ENCODE results near the gene SGF29. TPM values are rescaled to one million over a fixed set of nuclear protein-coding genes. Genes with fewer than 3 reads are reported as not detected.
A peak's percentile ranks its signal among the peaks of the same experiment; 100 is the strongest.
"Not testable (repeated sequence)": the region's sequence is repeated elsewhere in the genome, so short reads cannot be mapped to it uniquely, and the experiment has no call there.

Gene SGF29
- total RNA-seq, 2 donors from 2014 or later, result 14.7 to 18.5 TPM

DNA sequence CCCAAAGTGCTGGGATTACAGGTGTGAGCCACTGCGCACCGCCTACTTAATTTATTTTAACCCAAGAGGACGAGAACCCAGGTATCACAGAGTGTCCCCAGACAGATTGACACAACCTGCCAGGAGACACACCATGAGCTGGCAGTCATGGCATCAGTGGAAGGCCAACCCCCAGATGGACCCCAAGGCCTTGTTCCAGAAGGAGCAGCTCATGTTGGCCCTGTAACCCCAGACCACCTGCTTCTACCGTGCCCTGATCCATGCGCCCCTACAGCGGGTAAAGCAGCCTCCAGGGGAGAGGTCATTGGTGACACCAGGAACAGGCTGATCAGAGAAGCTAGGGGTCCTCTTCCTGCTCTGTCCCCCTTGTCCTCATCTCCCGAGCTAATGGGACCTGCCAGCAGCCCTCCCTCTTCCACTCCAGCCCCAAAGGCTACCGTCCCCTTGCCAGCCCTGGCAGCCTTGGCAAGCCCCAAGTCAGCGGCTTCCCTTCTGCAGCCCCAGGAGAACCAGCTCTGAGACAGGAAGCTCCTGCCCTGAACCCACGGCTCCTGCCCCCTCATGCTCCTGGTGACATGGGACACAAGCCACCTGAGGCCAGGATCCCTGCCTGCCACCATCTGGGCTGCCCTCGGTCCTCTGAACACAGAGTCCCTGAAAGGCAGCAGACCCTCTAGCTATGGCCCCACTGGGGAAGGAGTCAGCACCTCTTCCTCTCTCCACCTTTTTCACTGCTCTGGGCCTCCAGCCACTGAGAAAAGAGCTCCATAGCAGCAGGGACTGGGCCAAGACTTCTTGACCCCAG, 49.9 kb downstream of the SGF29 start:
- Mint-ChIP-seq H3K4me1 (no peaks in the 10 kb centered on the region), H3K27ac (peak overlapping the region; percentile 13)

DNA sequence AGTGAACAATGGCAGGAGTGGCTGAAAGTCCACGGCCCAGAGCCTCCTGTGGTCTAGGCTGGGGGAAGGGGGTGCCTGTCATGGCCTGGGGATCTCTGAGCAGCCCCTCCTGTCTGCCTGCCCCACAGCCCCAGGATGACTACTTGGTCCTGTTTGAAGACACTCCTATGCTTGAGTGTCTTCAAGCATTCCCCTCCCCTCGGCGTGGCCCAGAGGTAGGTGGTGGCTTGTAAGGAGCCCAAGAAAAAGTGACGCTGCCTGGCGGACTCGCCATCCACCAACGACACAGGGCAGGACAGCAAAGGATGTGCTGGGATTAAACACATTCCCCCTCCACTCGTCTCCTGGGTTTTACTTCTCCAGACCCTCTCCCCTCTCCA, 50.5 kb downstream of the SGF29 start:
- no peaks in the 10 kb centered on the region for H3K36me3 Mint-ChIP-seq (ENCODE audit: low read depth)

More for the DNA sequence above, 49.9 kb downstream of the SGF29 start:
- H3K36me3 Mint-ChIP-seq (ENCODE audit: low read depth), result no peaks in the 10 kb centered on the region
- no peak for ATAC-seq (replicated peaks)
- H3K27me3 Mint-ChIP-seq, result no peaks in the 10 kb centered on the region
- H3K4me3 Mint-ChIP-seq, result no peak overlapping the region
- H3K9me3 Mint-ChIP-seq, result no peaks in the 10 kb centered on the region

DNA sequence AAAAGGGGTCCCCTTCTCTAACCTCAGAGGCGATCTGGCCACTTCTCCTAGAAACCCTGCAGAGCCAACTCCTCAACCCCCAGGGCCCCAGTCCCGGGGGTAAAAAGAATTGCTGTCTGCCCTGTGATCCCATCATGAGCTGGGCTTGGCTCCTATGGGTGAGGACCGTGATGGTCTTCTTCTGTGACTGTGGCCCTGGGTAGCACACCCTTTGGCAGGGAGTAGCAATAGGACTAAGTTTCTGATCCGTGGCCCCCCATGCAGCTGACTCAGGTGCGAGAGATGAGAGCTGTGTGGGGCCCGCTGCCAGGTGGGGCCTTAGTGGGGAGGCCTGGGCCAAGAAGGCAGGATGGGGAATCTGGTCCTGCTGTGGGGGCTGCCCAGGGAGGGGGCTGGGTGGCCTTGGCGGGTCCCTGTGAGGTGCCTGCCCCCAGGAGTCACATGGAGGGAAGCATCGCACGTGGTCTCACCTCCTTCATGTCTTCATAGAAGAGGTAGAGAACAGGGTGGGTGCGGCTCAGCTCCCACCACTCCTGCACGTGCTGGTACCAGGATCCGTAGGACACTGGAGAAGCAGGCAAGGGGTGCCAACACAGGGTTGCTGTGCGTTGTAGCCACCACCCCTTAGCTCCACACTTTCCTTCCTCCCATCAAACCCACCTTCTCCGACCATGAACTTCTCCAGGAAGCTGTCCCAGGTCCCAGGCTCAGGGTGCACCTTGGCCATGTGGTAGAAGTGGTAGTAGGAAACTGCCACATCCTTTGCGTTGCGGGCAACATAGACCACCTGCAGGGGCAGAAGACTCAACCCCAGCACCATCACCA, 52.8 kb downstream of the SGF29 start:
- ATAC-seq (replicated peaks), result no peak
- H3K4me1 Mint-ChIP-seq, result peaks cover 9% of the 10 kb centered on the region
- H3K9me3 Mint-ChIP-seq, result no peaks in the 10 kb centered on the region
- H3K4me3 Mint-ChIP-seq, result no peak overlapping the region
- H3K27me3 Mint-ChIP-seq, result no peaks in the 10 kb centered on the region
- peak overlapping the region; percentile 28 for H3K27ac Mint-ChIP-seq
- H3K36me3 Mint-ChIP-seq (ENCODE audit: low read depth), result no peaks in the 10 kb centered on the region

More for the DNA sequence above, 50.5 kb downstream of the SGF29 start:
- no peak overlapping the region for H3K4me3 Mint-ChIP-seq
- H3K27me3 Mint-ChIP-seq, result no peaks in the 10 kb centered on the region
- H3K27ac Mint-ChIP-seq, result peak overlapping the region; percentile 13
- no peak for ATAC-seq (replicated peaks)
- H3K4me1 Mint-ChIP-seq, result no peaks in the 10 kb centered on the region
- H3K9me3 Mint-ChIP-seq, result no peaks in the 10 kb centered on the region

DNA sequence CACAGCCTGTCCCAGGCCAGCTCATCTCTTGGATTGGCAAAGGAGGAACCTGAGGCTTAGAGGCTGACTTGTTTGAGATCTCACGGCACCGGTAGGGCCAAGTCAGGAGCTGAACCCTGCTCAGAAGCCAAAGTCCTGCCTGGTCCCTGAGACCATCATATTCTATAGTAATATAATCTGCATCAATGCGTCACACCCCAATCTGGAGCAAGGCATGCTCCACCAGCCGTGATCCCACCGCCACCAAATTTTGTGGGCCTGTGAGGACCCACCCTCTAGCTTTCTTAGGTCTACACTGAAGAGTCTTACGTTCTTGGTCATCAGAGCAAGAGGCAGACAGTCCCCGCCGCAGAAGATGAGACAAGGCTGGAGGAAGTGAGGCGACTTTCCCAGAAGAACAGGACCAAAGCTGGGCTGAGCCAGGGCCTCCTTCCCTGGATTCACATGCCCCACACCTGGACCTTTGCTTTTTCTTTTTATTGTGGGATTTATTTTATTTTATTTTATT, 53.5 kb downstream of the SGF29 start:
- peaks cover 9% of the 10 kb centered on the region for H3K4me1 Mint-ChIP-seq
- ATAC-seq (replicated peaks), result no peak
- H3K9me3 Mint-ChIP-seq, result no peaks in the 10 kb centered on the region
- peak overlapping the region; percentile 28 for H3K27ac Mint-ChIP-seq
- no peaks in the 10 kb centered on the region for H3K36me3 Mint-ChIP-seq (ENCODE audit: low read depth)
- no peak overlapping the region for H3K4me3 Mint-ChIP-seq
- no peaks in the 10 kb centered on the region for H3K27me3 Mint-ChIP-seq

DNA sequence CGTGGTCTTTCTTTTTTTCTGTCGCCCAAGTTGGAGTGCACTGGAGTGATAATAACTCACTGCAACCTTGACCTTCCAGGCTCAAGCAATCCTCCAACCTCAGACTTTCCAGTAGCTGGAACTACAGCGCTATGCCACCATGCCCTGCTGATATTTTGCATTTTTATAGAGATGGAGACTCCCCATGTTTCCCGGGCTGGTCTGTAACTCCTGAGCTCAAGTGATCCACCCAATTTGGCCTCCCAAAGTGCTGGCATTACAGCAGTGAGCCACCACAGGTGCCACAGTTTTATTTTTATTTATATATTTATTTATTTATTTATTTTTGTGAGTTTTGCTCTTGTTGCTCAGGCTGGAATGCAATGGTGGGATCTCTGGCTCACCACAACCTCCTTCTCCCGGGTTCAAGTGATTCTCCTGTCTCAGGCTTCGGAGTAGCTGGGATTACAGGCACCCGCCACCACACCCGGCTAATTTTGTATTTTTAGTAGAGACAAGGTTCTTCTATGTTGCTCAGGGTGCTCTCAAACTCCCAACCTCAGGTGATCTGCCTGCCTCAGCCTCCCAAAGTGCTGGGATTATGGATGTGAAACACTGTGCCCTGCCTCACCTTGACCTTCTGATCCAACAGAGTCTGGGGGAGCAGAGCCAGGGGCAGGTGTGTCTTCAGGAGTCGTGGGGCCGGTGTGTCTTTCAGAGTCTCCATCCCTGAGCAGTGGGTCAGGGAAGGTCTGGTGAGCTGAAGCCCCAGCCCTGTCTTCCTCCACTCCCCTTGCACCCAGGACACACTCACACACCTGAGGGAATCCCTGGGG, 54.2 kb downstream of the SGF29 start:
- not testable (repeated sequence) for ATAC-seq (replicated peaks); H3K27me3 Mint-ChIP-seq; H3K4me1 Mint-ChIP-seq; H3K9me3 Mint-ChIP-seq; H3K36me3 Mint-ChIP-seq (ENCODE audit: low read depth); H3K4me3 Mint-ChIP-seq
- peak overlapping the region; percentile 43 for H3K27ac Mint-ChIP-seq

DNA sequence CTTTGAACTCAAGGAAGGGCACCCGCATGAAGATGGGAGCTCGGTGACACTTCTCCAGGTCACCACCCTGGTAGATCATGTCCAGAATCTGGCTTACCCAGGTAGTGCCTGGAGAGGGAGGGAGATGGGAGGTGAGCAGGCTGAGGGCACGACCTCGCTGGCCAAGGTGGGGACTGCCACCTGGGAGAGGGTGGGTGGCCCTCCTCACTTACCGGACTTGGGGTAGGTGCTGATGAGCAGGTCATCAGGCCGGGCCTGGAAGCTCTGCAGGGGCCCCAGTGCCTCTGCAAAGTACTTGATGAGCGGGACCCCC, 54.7 kb downstream of the SGF29 start:
- not testable (repeated sequence) for H3K27me3 Mint-ChIP-seq; H3K36me3 Mint-ChIP-seq (ENCODE audit: low read depth); H3K9me3 Mint-ChIP-seq; ATAC-seq (replicated peaks); H3K4me1 Mint-ChIP-seq; H3K4me3 Mint-ChIP-seq
- H3K27ac Mint-ChIP-seq, result peak overlapping the region; percentile 43

DNA sequence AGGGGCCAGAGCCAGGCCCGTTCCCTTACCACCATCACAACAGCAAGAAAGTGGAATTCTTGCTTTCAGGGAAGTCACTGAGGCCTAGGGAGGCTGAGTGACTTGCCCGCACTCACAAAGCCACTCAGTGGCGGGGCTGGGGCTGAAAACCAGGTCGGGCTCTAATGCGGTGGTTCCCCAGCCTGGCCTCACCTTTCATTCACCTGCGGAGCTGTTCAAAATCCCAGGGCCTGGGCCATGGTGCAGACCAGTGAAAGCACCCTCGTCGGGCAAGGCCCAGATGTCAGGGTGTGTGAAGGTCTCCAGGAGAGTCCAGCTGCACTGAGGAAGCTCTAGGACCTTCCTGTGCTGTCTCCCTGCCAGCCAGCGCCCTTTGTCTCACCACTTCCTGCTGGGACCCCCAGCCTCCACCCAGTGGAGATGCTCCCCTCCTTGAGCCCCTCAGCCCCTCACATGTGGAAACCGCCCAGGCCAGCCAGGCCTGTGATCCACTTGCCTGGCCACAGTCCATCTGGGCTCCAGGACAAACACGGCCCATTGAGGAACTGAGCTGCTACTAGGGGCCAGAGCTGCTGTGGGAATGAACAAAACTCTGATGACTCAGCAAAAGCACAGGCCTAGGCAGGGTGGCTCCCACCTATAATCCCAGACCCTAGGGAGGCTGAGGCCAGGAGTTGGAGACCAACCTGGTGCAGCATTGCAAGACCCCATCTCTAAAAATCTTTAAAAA, 55.3 kb downstream of the SGF29 start:
- not testable (repeated sequence) for H3K9me3 Mint-ChIP-seq; ATAC-seq (replicated peaks); H3K4me1 Mint-ChIP-seq; H3K27me3 Mint-ChIP-seq; H3K36me3 Mint-ChIP-seq (ENCODE audit: low read depth); H3K27ac Mint-ChIP-seq; H3K4me3 Mint-ChIP-seq

DNA sequence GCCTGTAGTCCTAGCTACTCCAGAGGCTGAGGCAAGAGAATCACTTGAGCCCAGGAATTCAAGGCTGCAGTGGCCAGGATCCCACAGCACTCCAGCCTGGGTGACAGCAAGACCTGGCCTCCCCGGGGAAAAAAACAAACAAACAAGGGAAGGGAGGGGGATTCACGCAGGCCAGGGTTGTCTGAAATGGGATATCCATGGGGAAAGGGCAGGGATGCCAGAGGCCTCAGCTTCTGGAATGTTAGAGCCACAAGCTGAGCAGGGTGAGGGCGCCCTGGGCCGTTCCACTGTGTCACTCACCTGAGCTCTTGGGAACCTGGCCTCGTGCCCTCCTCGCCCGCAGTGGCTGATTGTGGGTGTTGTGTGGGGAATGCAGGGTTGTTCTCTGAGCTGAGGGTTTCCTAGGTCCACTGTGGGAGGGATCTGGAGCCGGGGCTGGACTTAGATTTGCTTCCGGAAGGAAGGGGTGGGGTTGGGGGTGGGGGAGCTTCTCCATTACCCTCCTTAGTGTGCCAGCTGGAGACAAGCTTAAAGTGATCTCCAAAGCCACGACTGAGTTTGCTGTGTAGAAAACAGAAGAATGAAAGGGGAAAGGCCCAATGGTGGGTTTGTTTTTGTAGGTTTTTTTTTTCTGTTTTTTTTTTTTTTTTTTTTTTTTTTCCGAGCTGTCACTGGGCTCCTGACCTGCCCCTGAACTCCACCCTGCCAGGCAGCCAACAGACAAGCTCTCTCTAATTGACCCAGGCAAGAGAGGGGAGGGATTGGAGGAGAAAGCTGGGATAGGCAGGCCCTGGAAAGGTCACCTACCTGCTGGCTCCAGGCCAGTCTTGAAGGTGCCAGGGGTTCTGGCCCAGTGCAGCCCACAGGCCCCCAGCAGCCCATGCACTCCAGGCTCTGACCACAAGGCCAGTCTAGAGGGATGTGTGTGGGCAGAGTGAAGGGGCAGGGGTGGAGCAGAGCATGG, 56.2 kb downstream of the SGF29 start, which contains the start of gene SULT1A1:
SULT1A1 (minus strand) TSS at position 414 of the 964 bp plus-strand sequence. CDS start 1,189 bp downstream, outside the sequence.
- no peaks in the 10 kb centered on the region for H3K9me3 Mint-ChIP-seq
- peaks cover 9% of the 10 kb centered on the region for H3K4me1 Mint-ChIP-seq
- no peaks in the 10 kb centered on the region for H3K27me3 Mint-ChIP-seq
- H3K4me3 Mint-ChIP-seq, result no peak within 1 kb of the TSS
- H3K36me3 Mint-ChIP-seq (ENCODE audit: low read depth), result no peaks in the 10 kb centered on the region
- ATAC-seq (replicated peaks), result no peak
- H3K27ac Mint-ChIP-seq, result peak within 1 kb of the TSS; percentile 36

DNA sequence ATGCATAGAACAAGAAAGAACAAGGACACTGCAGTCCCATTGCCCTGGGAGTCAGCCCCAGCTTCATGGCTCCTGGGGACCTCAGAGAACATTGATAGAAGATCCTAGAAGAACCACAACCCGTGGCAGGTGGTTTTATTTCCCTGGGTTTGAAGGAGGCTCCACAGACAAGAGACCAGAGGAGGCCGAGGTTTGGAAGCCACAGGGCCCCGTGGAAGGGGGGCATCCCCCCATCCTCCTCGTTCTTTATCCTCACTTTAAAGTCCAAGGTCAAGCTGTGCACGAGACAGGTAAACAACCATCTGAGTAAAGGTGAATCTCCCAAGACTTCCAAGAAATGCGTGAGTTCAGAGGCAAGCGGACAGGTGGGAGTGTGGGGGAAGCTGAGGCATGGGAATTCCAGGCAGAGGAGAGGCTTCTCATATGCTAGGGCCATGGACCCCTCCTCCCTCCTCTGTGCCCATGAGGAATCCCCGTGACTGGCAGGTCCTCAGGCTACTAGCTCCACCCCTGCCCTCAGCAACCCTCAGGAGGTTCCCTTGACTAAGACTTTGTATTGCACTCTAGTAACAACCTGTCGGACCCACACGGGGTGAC, 57.0 kb downstream of the SGF29 start:
- Mint-ChIP-seq H3K4me3 (no peak overlapping the region), H3K4me1 (peaks cover 9% of the 10 kb centered on the region), H3K36me3 (ENCODE audit: low read depth) (no peaks in the 10 kb centered on the region), H3K27ac (peak overlapping the region; percentile 36), H3K27me3 (no peaks in the 10 kb centered on the region), H3K9me3 (no peaks in the 10 kb centered on the region)
- no peak for ATAC-seq (replicated peaks)

DNA sequence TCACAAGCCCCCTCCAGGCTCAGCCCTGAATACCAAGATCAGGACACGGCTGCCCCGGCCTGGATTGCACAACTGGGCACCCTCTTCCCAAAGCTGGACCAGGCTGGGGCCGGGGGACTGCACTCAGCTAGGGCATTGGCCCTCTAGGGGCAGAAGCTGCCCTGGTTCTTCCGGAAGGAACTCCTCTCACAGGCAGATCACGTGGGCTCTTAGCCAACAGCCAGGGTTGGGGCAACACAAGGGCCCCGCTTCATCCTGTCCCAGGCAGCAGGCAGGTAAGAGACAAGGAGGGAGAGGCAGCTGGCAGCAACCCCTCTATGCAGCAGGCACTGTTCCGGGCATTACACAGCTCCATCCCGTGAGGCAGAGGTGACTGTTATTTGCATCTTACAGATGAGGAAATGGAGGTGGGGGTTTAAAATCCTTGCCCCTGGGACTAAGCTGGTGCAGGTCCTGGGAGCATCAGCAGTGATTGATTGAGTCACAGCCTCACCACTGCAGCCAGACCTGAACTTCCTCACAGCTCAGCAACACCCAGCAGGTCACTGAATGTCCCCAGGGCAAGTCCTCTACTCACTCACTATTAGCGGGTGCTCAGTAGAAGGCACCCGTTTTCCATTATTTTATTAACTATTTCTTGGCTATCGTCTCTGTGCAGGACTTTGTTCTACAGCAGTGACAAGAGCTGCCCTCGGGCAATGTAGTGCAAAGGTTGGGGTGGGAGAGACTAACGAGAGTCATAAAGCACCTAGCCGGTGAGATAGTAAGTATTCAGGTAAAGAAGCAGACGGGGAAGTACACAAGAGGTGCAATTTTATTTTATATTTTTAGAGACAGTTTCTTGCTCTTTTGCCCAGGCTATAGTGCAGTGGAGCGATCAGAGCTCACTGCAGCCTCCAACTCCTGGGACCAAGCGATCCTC, 58.9 kb downstream of the SGF29 start:
- peak; percentile 94 for ATAC-seq (replicated peaks)
- not testable (repeated sequence) for H3K36me3 Mint-ChIP-seq (ENCODE audit: low read depth); H3K27me3 Mint-ChIP-seq; H3K4me1 Mint-ChIP-seq; H3K4me3 Mint-ChIP-seq; H3K27ac Mint-ChIP-seq; H3K9me3 Mint-ChIP-seq

DNA sequence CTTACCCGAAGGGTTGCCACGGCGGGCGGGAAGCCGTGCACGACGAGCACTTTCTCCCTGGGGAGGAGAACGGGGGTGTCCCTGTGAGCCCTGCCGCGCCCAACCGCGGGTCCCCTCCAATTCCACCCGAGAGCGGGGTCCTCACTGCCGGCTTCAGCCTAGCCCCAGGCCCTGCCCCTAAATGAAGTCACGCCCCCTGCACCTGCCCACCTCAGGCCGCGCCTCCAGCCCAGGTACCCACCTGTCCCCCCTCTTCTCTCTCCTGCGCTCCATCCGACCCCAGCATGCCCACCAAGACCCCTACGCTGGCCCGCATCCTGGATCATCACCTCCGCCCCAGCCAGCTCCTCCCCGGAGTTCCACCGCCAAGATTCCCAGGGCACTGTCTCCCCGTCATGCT, 60.2 kb downstream of the SGF29 start:
- peaks cover 20% of the 10 kb centered on the region for H3K36me3 Mint-ChIP-seq (ENCODE audit: low read depth)
- not testable (repeated sequence) for H3K9me3 Mint-ChIP-seq; H3K4me1 Mint-ChIP-seq; H3K4me3 Mint-ChIP-seq; H3K27ac Mint-ChIP-seq; ATAC-seq (replicated peaks); H3K27me3 Mint-ChIP-seq

DNA sequence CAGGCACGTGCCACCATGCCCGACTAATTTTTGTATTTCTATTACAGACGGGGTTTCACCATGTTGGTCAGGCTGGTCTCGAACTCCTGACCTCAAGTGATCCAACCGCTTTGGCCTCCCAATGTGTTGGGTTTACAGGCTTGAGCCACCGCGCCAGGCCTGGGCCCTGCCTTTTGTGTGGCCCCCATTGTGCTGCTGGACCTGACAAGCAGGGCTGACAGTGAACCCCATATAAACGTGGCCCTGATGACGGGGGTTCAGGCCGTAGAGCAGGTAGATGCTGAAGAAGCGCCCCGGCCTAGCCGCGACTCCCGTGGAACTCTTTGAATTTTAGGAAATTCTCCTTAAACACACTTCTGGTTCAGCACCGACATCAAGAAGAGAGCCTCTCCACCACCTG, 60.8 kb downstream of the SGF29 start:
- not testable (repeated sequence) for H3K27me3 Mint-ChIP-seq; H3K4me3 Mint-ChIP-seq; H3K27ac Mint-ChIP-seq; ATAC-seq (replicated peaks); H3K9me3 Mint-ChIP-seq; H3K4me1 Mint-ChIP-seq
- H3K36me3 Mint-ChIP-seq (ENCODE audit: low read depth), result peaks cover 25% of the 10 kb centered on the region
